GM20000 (cell line): ENCODE measurements around the gene SLAIN1.

Source experiments
- DNase-seq: peaks from one replicate; pipeline ENCODE4 v3.0.0; 2012; ENCODE audit warnings: low spot score
- CTCF ChIP-seq: IDR thresholded peaks from 2 replicates; pipeline ENCODE4 v1.5.1; 2012; ENCODE audit warnings: mild to moderate bottlenecking, control low read depth; ENCODE audit errors: extremely low read depth, missing control alignments

The SLAIN1 gene

GRCh38 chr13:77789376-77789775 is 91.9 kb downstream of the SLAIN1 start:
- no peak for TF ChIP-seq CTCF
- no peak for DNase-seq

GRCh38 chr13:77800219-77800618 is 102.7 kb downstream of the SLAIN1 start:
- no peak for TF ChIP-seq CTCF
- DNase-seq = no peak

- TF ChIP-seq CTCF = no peak
- no peak for DNase-seq
Measured at GRCh38 chr13:77806518-77806917, 109.0 kb downstream of the SLAIN1 start.

- DNase-seq = no peak
- TF ChIP-seq CTCF = no peak
Measured at GRCh38 chr13:77807431-77808135, 110.1 kb downstream of the SLAIN1 start.

GRCh38 chr13:77810430-77810829 is 112.9 kb downstream of the SLAIN1 start:
- peak; percentile 21 for DNase-seq

GRCh38 chr13:77810878-77811277 is 113.4 kb downstream of the SLAIN1 start:
- DNase-seq = no peak
- no peak for TF ChIP-seq CTCF

More at GRCh38 chr13:77810430-77810829, 112.9 kb downstream of the SLAIN1 start:
- TF ChIP-seq CTCF = peak; percentile 21

GRCh38 chr13:77811381-77811780 is 113.9 kb downstream of the SLAIN1 start:
- TF ChIP-seq CTCF = no peak

More at GRCh38 chr13:77811381-77811780, 113.9 kb downstream of the SLAIN1 start:
- DNase-seq = no peak
